Osteoblast (primary cell): ENCODE measurements around the gene TP73. TPM values are rescaled to one million over a fixed set of nuclear protein-coding genes. Genes with fewer than 3 reads are reported as not detected.

ENCODE experiments used
- DNase-seq: peaks from one replicate; pipeline ENCODE4 v3.0.0; 2011; ENCODE audit warnings: low spot score, mixed read lengths; ENCODE audit not compliant: insufficient read length; ENCODE audit errors: missing footprints
- H2AFZ ChIP-seq: 2 replicates; pipeline ENCODE4 v1.6.0; 2011; ENCODE audit warnings: mild to moderate bottlenecking, low read length
- H3K27ac ChIP-seq: 2 replicates; pipeline ENCODE4 v1.5.1; 2011; ENCODE audit warnings: mild to moderate bottlenecking, low read depth, low read length, moderate library complexity
- H3K27me3 ChIP-seq: 2 replicates; pipeline ENCODE4 v1.6.0; 2012; ENCODE audit warnings: mild to moderate bottlenecking, control low read depth, inconsistent platforms, low read length, moderate library complexity; ENCODE audit not compliant: insufficient read depth
- H3K36me3 ChIP-seq: 2 replicates; pipeline ENCODE4 v1.5.1; 2011; ENCODE audit warnings: mild to moderate bottlenecking, low read length, control low read depth, moderate library complexity; ENCODE audit not compliant: insufficient read depth
- H3K4me1 ChIP-seq: 2 replicates; pipeline ENCODE4 v1.5.1; 2011; ENCODE audit warnings: mild to moderate bottlenecking, low read length, control low read depth, moderate library complexity; ENCODE audit not compliant: insufficient read depth
- H3K4me2 ChIP-seq: 2 replicates; pipeline ENCODE4 v1.6.0; 2011; ENCODE audit warnings: mild to moderate bottlenecking, low read length; ENCODE audit not compliant: insufficient read depth
- H3K4me3 ChIP-seq: fragments of 200-600 bp; sonication (generic); 3 replicates; pipeline ENCODE4 v1.5.1; 2012; ENCODE audit warnings: mild to moderate bottlenecking, low read length, inconsistent platforms; ENCODE audit not compliant: insufficient read depth
- H3K79me2 ChIP-seq: 2 replicates; pipeline ENCODE4 v1.6.0; 2012; ENCODE audit warnings: mild to moderate bottlenecking, low read length, control low read depth, inconsistent platforms; ENCODE audit not compliant: insufficient read depth
- H3K9me3 ChIP-seq: 2 replicates; pipeline ENCODE4 v1.5.1; 2011; ENCODE audit warnings: low read depth, low read length, control low read depth
- H4K20me1 ChIP-seq: 2 replicates; pipeline ENCODE4 v1.6.0; 2012; ENCODE audit warnings: mild to moderate bottlenecking, low read length, control low read depth; ENCODE audit not compliant: insufficient read depth
- total RNA-seq: library from RNA; depleted of rRNA; stranded (reverse); fragments of >200 nt; gene quantifications from 2 replicates; pipeline ENCODE4 v1.2.3, GENCODE V29; 2012
- TF ChIP-seq, protein P1 (sequence below): IDR thresholded peaks from 2 replicates; pipeline ENCODE4 v1.5.1; 2011; ENCODE audit warnings: mild to moderate bottlenecking, low read depth, low read length, moderate library complexity; ENCODE audit errors: extremely low read depth

Gene TP73
- total RNA-seq, 1 donor, result not detected

DNA sequence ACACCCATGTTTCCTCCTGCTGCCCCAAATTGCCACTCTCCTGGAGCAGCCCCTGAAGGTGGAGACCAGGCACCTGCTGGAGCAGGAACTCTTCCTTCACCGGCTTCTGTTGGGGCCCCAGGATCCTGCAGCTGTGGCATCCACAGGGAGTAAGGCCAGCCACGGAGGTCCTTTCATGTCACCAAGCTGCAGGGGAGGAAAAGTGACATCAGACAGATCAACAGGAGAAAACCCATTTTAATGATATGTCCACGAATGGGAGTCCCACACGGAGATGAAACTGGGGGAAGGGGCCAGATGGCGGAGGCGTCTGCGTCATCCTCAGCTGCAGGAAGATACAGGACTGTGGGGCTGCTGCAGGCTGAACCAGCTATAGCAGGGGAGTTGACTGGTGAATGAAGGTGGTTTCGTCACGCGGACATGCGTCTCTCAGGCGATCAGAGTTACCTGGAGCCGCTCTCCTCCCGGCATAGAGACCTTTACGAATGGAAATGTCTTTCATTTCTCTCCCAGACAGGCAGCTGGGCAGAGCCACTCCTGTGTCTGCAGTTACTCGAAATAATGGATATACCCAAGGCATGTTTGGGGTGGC lies 9.9 kb downstream of the TP73 start:
- no peaks in the 10 kb centered on the region for H3K36me3 ChIP-seq
- H3K4me3 ChIP-seq, result no peak overlapping the region
- H3K27ac ChIP-seq, result no peak overlapping the region
- peaks cover 10% of the 10 kb centered on the region for H3K27me3 ChIP-seq
- TF ChIP-seq, protein P1, sequence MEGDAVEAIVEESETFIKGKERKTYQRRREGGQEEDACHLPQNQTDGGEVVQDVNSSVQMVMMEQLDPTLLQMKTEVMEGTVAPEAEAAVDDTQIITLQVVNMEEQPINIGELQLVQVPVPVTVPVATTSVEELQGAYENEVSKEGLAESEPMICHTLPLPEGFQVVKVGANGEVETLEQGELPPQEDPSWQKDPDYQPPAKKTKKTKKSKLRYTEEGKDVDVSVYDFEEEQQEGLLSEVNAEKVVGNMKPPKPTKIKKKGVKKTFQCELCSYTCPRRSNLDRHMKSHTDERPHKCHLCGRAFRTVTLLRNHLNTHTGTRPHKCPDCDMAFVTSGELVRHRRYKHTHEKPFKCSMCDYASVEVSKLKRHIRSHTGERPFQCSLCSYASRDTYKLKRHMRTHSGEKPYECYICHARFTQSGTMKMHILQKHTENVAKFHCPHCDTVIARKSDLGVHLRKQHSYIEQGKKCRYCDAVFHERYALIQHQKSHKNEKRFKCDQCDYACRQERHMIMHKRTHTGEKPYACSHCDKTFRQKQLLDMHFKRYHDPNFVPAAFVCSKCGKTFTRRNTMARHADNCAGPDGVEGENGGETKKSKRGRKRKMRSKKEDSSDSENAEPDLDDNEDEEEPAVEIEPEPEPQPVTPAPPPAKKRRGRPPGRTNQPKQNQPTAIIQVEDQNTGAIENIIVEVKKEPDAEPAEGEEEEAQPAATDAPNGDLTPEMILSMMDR, result no peak
- no peaks in the 10 kb centered on the region for H3K79me2 ChIP-seq
- no peaks in the 10 kb centered on the region for H3K4me1 ChIP-seq
- H3K9me3 ChIP-seq, result no peaks in the 10 kb centered on the region
- DNase-seq, result no peak
- H3K4me2 ChIP-seq, result no peak overlapping the region
- no peaks in the 10 kb centered on the region for H4K20me1 ChIP-seq
- H2AFZ ChIP-seq, result no peak overlapping the region

DNA sequence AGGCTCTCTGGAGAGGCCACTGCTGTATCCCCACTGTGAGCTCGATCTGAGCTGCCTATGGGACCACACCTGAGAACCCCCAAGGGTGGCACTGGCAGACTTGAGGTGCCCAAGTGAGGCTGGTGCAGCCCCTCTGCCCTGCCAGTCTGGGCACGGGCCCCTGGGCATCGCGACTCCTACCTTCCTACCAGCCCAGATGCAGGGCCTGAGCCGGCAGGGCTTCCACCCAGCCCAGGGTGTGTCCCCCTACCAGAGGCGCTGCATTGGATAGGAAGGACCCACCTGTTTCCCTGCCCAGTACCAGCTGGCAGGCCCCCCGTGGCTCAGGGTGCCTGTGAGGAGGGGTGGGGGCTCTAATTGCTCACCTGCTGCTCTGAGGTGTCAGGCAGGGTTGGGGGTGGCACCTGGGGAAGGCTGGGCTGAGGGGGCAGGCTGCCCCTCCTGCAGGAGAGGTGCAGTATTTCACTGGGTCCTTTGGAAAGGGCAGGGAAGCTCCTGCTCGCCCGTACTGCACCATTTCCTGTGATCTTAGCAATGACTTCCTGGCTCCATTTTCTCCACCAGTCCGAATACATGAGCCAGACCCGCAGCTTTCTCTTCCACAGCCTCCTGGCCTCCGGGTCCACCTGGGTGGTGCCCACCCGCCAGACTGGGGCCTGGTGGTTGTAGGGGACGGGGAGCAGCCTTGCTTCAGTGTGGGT lies 11.8 kb downstream of the TP73 start:
- no peak overlapping the region for H3K4me2 ChIP-seq
- H3K9me3 ChIP-seq, result no peaks in the 10 kb centered on the region
- H3K27ac ChIP-seq, result no peak overlapping the region
- no peaks in the 10 kb centered on the region for H3K36me3 ChIP-seq
- TF ChIP-seq, protein P1, result no peak
- H3K4me3 ChIP-seq, result no peak overlapping the region
- no peaks in the 10 kb centered on the region for H3K4me1 ChIP-seq
- no peak overlapping the region for H2AFZ ChIP-seq
- DNase-seq, result no peak
- H3K79me2 ChIP-seq, result no peaks in the 10 kb centered on the region
- no peaks in the 10 kb centered on the region for H4K20me1 ChIP-seq
- peaks cover 6% of the 10 kb centered on the region for H3K27me3 ChIP-seq

DNA sequence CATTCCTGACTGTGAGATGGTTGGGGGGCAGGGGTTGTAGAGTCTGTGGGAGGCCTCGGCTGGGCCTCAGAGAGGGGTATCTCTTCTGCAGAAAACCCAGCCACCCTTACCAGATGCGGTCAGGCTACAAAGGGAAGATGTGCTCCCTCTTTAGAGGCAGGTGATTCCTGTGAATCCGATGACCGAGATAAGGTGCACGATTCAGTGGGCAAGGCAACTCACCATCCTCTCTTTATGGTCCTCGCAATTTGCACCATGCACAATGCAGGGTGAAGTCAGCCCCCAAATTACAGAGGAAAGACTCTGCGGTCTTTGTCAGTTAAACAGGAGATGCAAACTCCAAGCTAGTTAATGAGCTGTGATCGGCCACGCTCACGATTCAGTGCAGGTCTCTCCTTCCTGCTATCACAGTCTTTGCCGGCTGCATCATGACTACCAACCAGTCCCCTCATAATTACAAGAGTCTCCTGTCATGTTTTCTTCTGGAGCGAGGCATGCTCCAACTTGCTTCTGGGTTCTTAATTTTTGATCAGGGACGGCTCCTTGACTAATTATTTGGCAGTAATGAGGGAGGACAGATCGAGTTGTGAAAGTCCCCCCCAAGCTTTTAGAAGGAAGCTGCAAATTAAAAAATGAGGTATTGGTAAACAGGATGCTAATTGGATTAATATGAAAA lies 12.5 kb downstream of the TP73 start:
- no peaks in the 10 kb centered on the region for H4K20me1 ChIP-seq
- no peaks in the 10 kb centered on the region for H3K79me2 ChIP-seq
- TF ChIP-seq, protein P1, result no peak
- H3K4me3 ChIP-seq, result no peak overlapping the region
- H3K4me2 ChIP-seq, result no peak overlapping the region
- H3K9me3 ChIP-seq, result no peaks in the 10 kb centered on the region
- DNase-seq, result no peak
- no peaks in the 10 kb centered on the region for H3K4me1 ChIP-seq
- no peak overlapping the region for H2AFZ ChIP-seq
- no peak overlapping the region for H3K27ac ChIP-seq
- H3K36me3 ChIP-seq, result no peaks in the 10 kb centered on the region
- peaks cover 6% of the 10 kb centered on the region for H3K27me3 ChIP-seq

DNA sequence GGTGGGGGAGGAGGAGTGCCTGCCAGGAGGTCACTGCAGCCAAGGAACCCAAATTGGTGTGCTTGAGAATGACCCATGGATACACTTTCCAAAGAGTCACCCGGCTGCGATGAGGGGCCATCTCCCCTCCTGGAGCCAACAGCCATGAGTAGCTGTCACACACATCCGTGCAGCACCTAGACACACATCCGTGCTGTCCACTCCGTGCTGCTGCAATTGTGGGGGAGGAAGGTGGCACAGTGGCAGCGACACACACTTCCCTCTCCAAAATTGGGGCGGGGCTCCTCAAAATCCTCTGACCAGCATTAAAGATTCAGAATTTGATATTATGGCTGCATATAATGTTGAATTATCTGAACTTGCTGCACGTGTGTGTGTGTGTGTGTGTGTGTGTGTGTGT lies 15.8 kb downstream of the TP73 start:
- Histone ChIP-seq H3K27me3 (no peaks in the 10 kb centered on the region), H3K27ac (no peak overlapping the region), H2AFZ (no peak overlapping the region), H3K79me2 (no peaks in the 10 kb centered on the region), H3K36me3 (no peaks in the 10 kb centered on the region), H3K4me1 (no peaks in the 10 kb centered on the region), H3K9me3 (no peaks in the 10 kb centered on the region), H3K4me2 (no peak overlapping the region), H4K20me1 (no peaks in the 10 kb centered on the region), H3K4me3 (no peak overlapping the region)
- TF ChIP-seq, protein P1, result no peak
- DNase-seq, result no peak
